ENCODE data around the gene WDR62. TPM values are rescaled to one million over a fixed set of nuclear protein-coding genes. Genes with fewer than 3 reads are reported as not detected.

WDR62 gene
- total RNA-seq, 4 donors from 2014 or later, result 1.1 to 4.8 (median 3.5) TPM

DNA sequence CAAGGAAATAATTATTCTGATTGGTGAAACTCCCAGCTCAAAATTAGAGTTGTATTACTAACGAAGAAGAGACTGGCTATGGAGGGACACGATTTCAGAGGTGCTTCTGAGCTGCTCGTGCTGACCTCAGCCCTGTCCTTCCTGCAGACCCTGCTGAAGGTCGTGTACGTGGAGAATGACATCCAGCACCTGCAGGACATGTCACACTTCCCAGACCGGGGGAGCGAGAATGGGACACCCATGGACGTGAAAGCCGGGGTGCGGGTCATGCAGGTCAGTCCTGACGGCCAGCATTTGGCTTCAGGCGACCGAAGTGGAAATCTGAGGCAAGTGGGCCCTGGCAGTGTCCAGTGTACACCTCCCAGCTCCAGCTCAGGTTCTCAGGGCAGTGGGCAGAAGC, 28.2 kb downstream of the WDR62 start:
- no peak for DNase-seq
- H3K4me1 ChIP-seq, result peaks cover 0 to 10% (median 3%) of the 10 kb centered on the region in 3 donors
- H3K9me3 ChIP-seq, result no peaks in the 10 kb centered on the region
- intact Hi-C loops (cut with DNase I), result no loop called here
- H3K27me3 ChIP-seq, result no peaks in the 10 kb centered on the region
- WGBS, 2 donors, result 89 to 93% methylated on average over 10 to 11 of the region's 13 CpGs
- H3K27ac ChIP-seq, result no peak overlapping the region
- TF ChIP-seq, protein P1, sequence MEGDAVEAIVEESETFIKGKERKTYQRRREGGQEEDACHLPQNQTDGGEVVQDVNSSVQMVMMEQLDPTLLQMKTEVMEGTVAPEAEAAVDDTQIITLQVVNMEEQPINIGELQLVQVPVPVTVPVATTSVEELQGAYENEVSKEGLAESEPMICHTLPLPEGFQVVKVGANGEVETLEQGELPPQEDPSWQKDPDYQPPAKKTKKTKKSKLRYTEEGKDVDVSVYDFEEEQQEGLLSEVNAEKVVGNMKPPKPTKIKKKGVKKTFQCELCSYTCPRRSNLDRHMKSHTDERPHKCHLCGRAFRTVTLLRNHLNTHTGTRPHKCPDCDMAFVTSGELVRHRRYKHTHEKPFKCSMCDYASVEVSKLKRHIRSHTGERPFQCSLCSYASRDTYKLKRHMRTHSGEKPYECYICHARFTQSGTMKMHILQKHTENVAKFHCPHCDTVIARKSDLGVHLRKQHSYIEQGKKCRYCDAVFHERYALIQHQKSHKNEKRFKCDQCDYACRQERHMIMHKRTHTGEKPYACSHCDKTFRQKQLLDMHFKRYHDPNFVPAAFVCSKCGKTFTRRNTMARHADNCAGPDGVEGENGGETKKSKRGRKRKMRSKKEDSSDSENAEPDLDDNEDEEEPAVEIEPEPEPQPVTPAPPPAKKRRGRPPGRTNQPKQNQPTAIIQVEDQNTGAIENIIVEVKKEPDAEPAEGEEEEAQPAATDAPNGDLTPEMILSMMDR (IDR thresholded peaks at IDR 0.05), result no peak
- no peak for TF ChIP-seq POLR2A (IDR thresholded peaks at IDR 0.05)
- H3K4me3 ChIP-seq, result no peak overlapping the region
- H3K36me3 ChIP-seq, result no peaks in the 10 kb centered on the region

DNA sequence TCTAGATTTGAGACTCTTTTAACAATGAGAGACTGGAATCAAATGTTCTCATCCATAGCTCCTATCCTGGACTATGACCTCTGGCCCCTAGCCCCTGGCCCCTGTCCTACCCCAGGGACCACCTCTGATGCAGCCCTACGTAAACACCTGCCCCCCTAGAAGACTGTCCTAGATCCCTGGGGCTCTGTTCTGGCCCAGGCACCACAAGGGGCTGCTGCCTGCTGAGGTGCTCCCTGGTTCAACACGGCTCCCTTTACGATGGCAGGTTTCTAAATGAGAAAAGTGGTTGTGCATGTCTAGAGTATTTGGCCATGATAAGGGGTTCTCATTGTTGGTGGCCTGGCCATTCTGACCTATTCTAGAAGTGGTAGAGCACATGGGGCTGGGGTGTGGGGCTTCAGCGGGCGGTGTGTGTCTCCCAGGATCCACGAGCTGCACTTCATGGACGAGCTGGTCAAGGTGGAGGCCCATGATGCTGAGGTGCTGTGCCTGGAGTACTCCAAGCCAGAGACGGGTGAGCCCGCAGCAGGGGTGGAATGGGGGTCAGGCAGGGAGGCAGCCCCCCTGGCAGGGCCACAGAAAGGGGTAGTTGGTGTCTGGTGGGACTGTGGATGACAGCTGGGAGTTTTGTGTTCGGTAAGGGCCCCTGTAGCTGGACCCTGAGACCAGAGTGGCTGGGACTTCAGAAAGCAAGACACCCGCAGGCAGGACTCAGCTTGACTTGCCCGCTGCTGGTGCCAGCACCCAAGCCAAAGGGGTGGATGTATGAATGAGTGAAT, 29.7 kb downstream of the WDR62 start:
- no peak overlapping the region for H3K27ac ChIP-seq
- H3K27me3 ChIP-seq, result no peaks in the 10 kb centered on the region
- 90 to 100% methylated on average over 3 to 8 of the region's 12 CpGs for WGBS, 2 donors
- no peaks in the 10 kb centered on the region for H3K9me3 ChIP-seq
- intact Hi-C loops (cut with DNase I), result no loop called here
- no peak for DNase-seq
- TF ChIP-seq, protein P1 (IDR thresholded peaks at IDR 0.05), result no peak
- no peak for TF ChIP-seq POLR2A (IDR thresholded peaks at IDR 0.05)
- no peak overlapping the region for H3K4me3 ChIP-seq
- H3K4me1 ChIP-seq, result peaks cover 0 to 10% (median 3%) of the 10 kb centered on the region in 3 donors
- no peaks in the 10 kb centered on the region for H3K36me3 ChIP-seq

DNA sequence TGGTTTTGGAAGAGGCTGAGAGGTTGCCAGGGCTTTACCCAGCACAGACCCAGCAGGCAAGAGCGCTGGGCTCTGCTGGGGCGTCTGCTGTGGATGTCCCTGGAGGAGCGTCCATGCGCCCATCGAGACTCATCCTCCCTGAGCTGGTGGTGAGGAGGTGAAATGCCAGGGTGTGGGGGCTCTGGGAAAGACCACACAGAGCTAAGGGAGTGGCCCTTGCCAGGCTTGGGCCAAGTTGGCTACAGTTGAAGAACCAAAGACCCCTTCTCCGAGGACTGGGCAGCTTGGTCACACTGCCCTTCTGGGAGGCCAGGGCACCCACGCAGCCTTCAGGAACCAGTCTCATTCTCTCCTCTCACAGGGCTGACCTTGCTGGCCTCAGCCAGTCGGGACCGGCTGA, 31.6 kb downstream of the WDR62 start:
- TF ChIP-seq, protein P1 (IDR thresholded peaks at IDR 0.05), result no peak
- no peak for TF ChIP-seq POLR2A (IDR thresholded peaks at IDR 0.05)
- intact Hi-C loops (cut with DNase I), result no loop called here
- Histone ChIP-seq H3K9me3 (no peaks in the 10 kb centered on the region), H3K4me1 (peaks cover 0 to 12% (median 3%) of the 10 kb centered on the region in 3 donors), H3K36me3 (no peaks in the 10 kb centered on the region), H3K4me3 (no peak overlapping the region), H3K27me3 (no peaks in the 10 kb centered on the region), H3K27ac (no peak overlapping the region)
- 93 to 98% methylated on average over 2 to 7 of the region's 9 CpGs for WGBS, 2 donors
- no peak for DNase-seq

DNA sequence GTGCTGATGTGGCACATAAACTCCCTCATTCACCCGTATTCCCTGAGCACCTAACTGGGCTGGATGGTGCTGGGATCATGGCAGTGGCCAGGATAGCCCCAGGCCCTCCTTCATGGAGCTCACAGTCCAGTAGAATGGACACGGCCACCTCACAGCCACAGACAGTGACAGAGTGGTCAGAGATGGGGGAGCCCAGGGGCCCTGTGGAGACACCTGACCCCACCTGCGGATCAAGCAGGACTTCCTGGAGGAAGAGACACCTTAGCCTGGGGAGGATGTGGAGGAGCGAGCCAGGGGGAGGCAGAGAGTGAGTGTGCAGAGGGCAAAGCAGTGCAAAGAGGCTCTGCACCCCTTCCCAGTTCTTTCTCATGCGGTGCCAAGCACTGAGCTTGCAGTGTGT, 35.1 kb downstream of the WDR62 start:
- Histone ChIP-seq H3K27me3 (no peaks in the 10 kb centered on the region), H3K27ac (no peak overlapping the region), H3K4me1 (peaks cover 0 to 12% (median 0%) of the 10 kb centered on the region in 3 donors), H3K36me3 (no peaks in the 10 kb centered on the region), H3K4me3 (no peak overlapping the region), H3K9me3 (no peaks in the 10 kb centered on the region)
- intact Hi-C loops (cut with DNase I), result no loop called here
- WGBS, 2 donors, result 92 to 96% methylated on average over 3 to 4 of the region's 5 CpGs
- TF ChIP-seq, protein P1 (IDR thresholded peaks at IDR 0.05), result no peak
- TF ChIP-seq POLR2A (IDR thresholded peaks at IDR 0.05), result no peak
- no peak for DNase-seq

DNA sequence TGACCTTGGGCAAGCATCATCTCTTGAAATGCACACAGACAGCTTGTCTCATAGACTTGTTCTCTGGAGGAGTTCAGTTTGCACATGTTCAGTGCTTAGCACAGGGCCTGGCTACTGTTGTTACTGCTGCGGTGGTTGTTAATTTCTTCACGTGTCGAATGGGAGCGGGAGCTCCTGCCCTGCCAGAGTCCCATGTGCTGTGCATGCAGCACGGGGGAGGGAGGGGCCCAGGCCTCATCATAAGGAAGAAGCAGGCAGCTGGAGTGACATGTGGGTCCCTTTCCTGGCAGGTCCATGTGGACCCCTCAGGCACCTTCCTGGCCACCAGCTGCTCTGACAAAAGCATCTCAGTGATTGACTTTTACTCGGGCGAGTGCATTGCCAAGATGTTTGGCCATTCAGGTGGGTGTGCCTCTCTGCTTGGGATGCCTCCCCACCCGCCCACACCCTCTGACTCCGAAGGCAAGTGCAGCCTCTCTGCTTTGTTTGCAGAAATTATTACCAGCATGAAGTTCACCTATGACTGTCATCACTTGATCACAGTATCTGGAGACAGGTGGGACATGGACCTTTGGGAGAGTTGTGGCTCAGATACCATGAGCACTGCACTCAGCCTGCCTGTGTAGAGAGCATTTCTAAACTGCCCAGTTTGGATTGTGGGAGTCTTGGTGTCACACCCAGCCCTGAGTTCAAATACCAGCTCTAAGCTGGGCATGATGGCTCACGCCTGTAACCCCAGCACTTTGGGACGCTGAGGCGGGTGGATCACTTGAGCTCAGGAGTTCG, 36.4 kb downstream of the WDR62 start:
- Histone ChIP-seq H3K9me3 (no peaks in the 10 kb centered on the region), H3K36me3 (no peaks in the 10 kb centered on the region), H3K4me3 (no peak overlapping the region), H3K27ac (peak overlapping the region in 1 of 4 donors; percentile 52), H3K4me1 (peaks cover 0 to 12% (median 0%) of the 10 kb centered on the region in 3 donors), H3K27me3 (no peaks in the 10 kb centered on the region)
- TF ChIP-seq POLR2A (IDR thresholded peaks at IDR 0.05), result no peak
- TF ChIP-seq, protein P1 (IDR thresholded peaks at IDR 0.05), result no peak
- DNase-seq, result no peak
- intact Hi-C loops (cut with DNase I), result no loop called here
- 38 to 72% methylated on average over 4 to 7 of the region's 13 CpGs for WGBS, 2 donors
